Smooth muscle cell (in vitro differentiated cells): ENCODE data around the gene PPID. TPM values are rescaled to one million over a fixed set of nuclear protein-coding genes. Genes with fewer than 3 reads are reported as not detected.
"Not testable (repeated sequence)": the region's sequence is repeated elsewhere in the genome, so short reads cannot be mapped to it uniquely, and the experiment has no call there.

Experiments
- DNase-seq: peaks from one replicate; lab custom pipeline; 2025; ENCODE audit not compliant: unreplicated experiment; lab: John Stamatoyannopoulos, UW
- H2AFZ ChIP-seq: fragments of 200-600 bp; sonication (generic); 2 replicates; pipeline ENCODE4 v1.6.0; 2016; ENCODE audit warnings: antibody characterized with exemption, low read depth, mild to moderate bottlenecking
- H3F3A ChIP-seq: fragments of 200-600 bp; sonication (generic); 2 replicates; pipeline ENCODE4 v1.6.0; 2017; ENCODE audit warnings: antibody characterized with exemption, low read depth
- H3K27ac ChIP-seq: fragments of 200-600 bp; sonication (generic); 2 replicates; pipeline ENCODE4 v1.5.1; 2016; ENCODE audit warnings: low read depth, mild to moderate bottlenecking
- H3K27me3 ChIP-seq: fragments of 200-600 bp; sonication (generic); 2 replicates; pipeline ENCODE4 v1.6.1; 2016; ENCODE audit warnings: low read depth, mild to moderate bottlenecking
- H3K36me3 ChIP-seq: fragments of 200-600 bp; sonication (generic); 2 replicates; pipeline ENCODE4 v1.5.1; 2016; ENCODE audit warnings: low read depth
- H3K4me1 ChIP-seq: fragments of 200-600 bp; sonication (generic); 2 replicates; pipeline ENCODE4 v1.5.1; 2016; ENCODE audit warnings: low read depth
- H3K4me2 ChIP-seq: fragments of 200-600 bp; sonication (generic); 2 replicates; pipeline ENCODE4 v1.6.0; 2016; ENCODE audit warnings: mild to moderate bottlenecking
- H3K4me3 ChIP-seq: fragments of 200-600 bp; sonication (generic); 2 replicates; pipeline ENCODE4 v1.5.1; 2016; ENCODE audit warnings: mild to moderate bottlenecking
- H3K79me2 ChIP-seq: fragments of 200-600 bp; sonication (generic); 2 replicates; pipeline ENCODE4 v1.6.0; 2016; ENCODE audit warnings: low read depth, mild to moderate bottlenecking
- H3K9ac ChIP-seq: fragments of 200-600 bp; sonication (generic); 2 replicates; pipeline ENCODE4 v1.6.0; 2016; ENCODE audit warnings: low read depth
- H3K9me3 ChIP-seq: fragments of 200-600 bp; sonication (generic); replicated peaks from 2 replicates; pipeline ENCODE4 v1.5.1; 2016; ENCODE audit warnings: low read depth
- H4K20me1 ChIP-seq: fragments of 200-600 bp; sonication (generic); 2 replicates; pipeline ENCODE4 v1.6.0; 2016; ENCODE audit warnings: low read depth
- WGBS: methylation state at CpG from one replicate; pipeline ENCODE4 v1.1.7; 2016; ENCODE audit warnings: low lambda C conversion rate; 5-methylcytosine and 5-hydroxymethylcytosine counted together
- polyA plus RNA-seq: library from polyadenylated mRNA; unstranded; fragments of >200 nt; fragmentation: Nextera tagmentation; extraction: Ambion mirVana; gene quantifications from 2 replicates; pipeline ENCODE4 v1.2.1, GENCODE V29; 2016
- small RNA-seq: library from RNA; depleted of rRNA; stranded (forward); fragments of <200 nt; gene quantifications from one replicate; pipeline ENCODE3, GENCODE V24; 2014
- total RNA-seq: library from RNA; depleted of rRNA; stranded (reverse); fragments of >200 nt; gene quantifications from 2 replicates; pipeline ENCODE4 v1.2.3, GENCODE V29; 2014

The PPID gene
- total and polyA plus RNA-seq, 2 experiments from 2014 or later: 32.1 to 33.1 TPM

- DNase-seq, H4K20me1 ChIP-seq, H3K4me3 ChIP-seq, H3K27ac ChIP-seq, H3K9ac ChIP-seq, H3F3A ChIP-seq, H3K79me2 ChIP-seq, H3K9me3 ChIP-seq, H2AFZ ChIP-seq, H3K4me1 ChIP-seq, H3K27me3 ChIP-seq, H3K4me2 ChIP-seq, H3K36me3 ChIP-seq: not testable (repeated sequence)
- 79% methylated on average over 4 of the region's 4 CpGs for WGBS
Measured at GRCh38 chr4:158663255-158663654, 59.9 kb downstream of the PPID start.

Small RNAs within 50 kb of the gene (small RNA-seq; reads per million reads assigned to genes)
- gene RF00012: not detected

Other genes starting within 250 kb of the PPID start
- not detected in 2 replicates for gene RXFP1, start 201.5 kb downstream of the PPID start, total RNA-seq
- gene RXFP1, start 201.5 kb downstream of the PPID start, polyA plus RNA-seq: not detected in 2 replicates
- 9.8 and 11.7 TPM in 2 replicates for gene C4orf46, start 51.5 kb downstream of the PPID start, total RNA-seq
- 7.1 and 8.8 TPM in 2 replicates for gene C4orf46, start 51.5 kb downstream of the PPID start, polyA plus RNA-seq
- gene ETFDH, start 51.1 kb downstream of the PPID start, total RNA-seq: 9.6 and 18.0 TPM in 2 replicates
- gene ETFDH, start 51.1 kb downstream of the PPID start, polyA plus RNA-seq: 9.0 and 11.7 TPM in 2 replicates
- gene FNIP2, start 45.6 kb upstream of the PPID start, total RNA-seq: 27.6 and 36.3 TPM in 2 replicates
- gene FNIP2, start 45.6 kb upstream of the PPID start, polyA plus RNA-seq: 10.4 and 11.2 TPM in 2 replicates